ENCODE data around the gene MCF2.

- TF ChIP-seq CTCF (IDR thresholded peaks at IDR 0.05; ENCODE audit: low read length) (no peak), EZH2 (optimal IDR thresholded peaks at IDR 0.05; ENCODE audit: low read depth, low read length) (no peak), EZH2phosphoT487 (IDR thresholded peaks at IDR 0.05; ENCODE audit: low read length) (no peak)
These were observed 68.7 kb downstream of the MCF2 start for GRCh38 chrX:139639253-139639652.
